Measurements from ENCODE around the gene POU4F1.

POU4F1 gene

GRCh38 chr13:78589206-78589605, 14.1 kb downstream of the POU4F1 start:
- no peak for DNase-seq

GRCh38 chr13:78587395-78587794, 16.0 kb downstream of the POU4F1 start:
- no peak for DNase-seq

- no peak for DNase-seq
Observed at GRCh38 chr13:78586706-78587105, 16.6 kb downstream of the POU4F1 start.

GRCh38 chr13:78576261-78576660, 27.1 kb downstream of the POU4F1 start:
- no peak for DNase-seq

DNA sequence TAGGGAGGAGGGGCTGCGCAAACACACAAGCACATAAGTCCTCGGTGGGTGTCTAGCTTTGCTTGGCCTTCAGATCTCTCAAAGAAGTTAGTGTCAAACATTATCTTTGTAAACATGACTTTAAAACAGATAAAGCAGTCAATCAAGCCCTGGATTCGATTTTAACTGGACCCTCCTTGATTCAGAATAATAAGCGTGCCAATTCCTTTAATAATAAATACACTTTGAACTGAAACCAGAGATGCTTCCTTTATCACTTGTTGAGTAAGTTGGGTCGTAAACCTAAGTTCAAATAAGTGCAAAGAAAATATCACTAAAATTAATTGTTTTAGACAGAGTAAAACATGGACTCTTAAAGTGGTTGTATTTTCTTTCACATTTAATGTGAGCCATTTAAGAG, 30.9 kb downstream of the POU4F1 start:
- DNase-seq: no peak

DNA sequence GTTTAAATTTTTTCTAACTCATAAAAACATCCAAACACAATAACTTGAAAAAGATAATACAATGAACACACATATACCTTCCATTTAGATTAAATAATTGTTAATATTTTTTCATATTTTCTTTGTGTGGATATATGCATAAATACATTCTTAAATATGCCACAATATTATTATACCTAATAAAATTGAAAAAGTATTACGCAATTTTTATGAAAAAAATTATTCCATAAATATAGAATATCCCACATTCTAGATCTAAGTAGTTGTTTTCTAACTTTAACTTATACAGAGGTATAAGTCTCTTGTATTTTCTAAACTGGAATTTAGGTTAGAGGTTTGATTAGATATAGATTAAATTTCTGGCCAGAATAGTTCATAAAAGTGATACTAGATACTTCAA, 34.3 kb downstream of the POU4F1 start:
- DNase-seq: no peak

GRCh38 chr13:78566631-78567030, 36.7 kb downstream of the POU4F1 start:
- no peak for DNase-seq

GRCh38 chr13:78562237-78562889, 41.0 kb downstream of the POU4F1 start:
- no peak for DNase-seq

All from effector CD8-positive, alpha-beta T cell (primary cell).